Lower lobe of right lung (tissue), 2 donors: Measurements from ENCODE around the gene CDC20. TPM values are rescaled to one million over a fixed set of nuclear protein-coding genes. Genes with fewer than 3 reads are reported as not detected.
A peak's percentile ranks its signal among the peaks of the same experiment; 100 is the strongest.
"Not testable (repeated sequence)": the region's sequence is repeated elsewhere in the genome, so short reads cannot be mapped to it uniquely, and the experiment has no call there.

Source experiments
- ATAC-seq, 2 donors: fragments of 200-7000 bp; cut with Tn5 transposase; one replicate each; pipeline ENCODE4 v1.9.1; 2020 to 2022; ENCODE audit warnings: mild to moderate bottlenecking in 2 of 2, moderate library complexity in 2 of 2
- DNase-seq: peaks from one replicate; pipeline ENCODE4 v3.0.0-alpha.2; 2020
- H3K27ac ChIP-seq: fragments of 200-600 bp; one replicate; pipeline ENCODE4 v1.8.0; 2022
- H3K27me3 ChIP-seq: fragments of 200-600 bp; one replicate; pipeline ENCODE4 v1.8.0; 2022; ENCODE audit warnings: low read depth
- H3K36me3 ChIP-seq: fragments of 200-600 bp; one replicate; pipeline ENCODE4 v1.8.0; 2022; ENCODE audit warnings: mild to moderate bottlenecking
- H3K4me1 ChIP-seq: fragments of 200-600 bp; one replicate; pipeline ENCODE4 v1.8.0; 2022
- H3K4me3 ChIP-seq: fragments of 200-600 bp; one replicate; pipeline ENCODE4 v1.8.0; 2022; ENCODE audit warnings: mild to moderate bottlenecking
- H3K9me3 ChIP-seq: fragments of 200-600 bp; one replicate; pipeline ENCODE4 v1.8.0; 2022
- intact Hi-C: fragments of 100-400 bp; cut with DNase I; formaldehyde crosslinking; loops from one replicate; pipeline ENCODE4 v1.11.0; 2022
- total RNA-seq: library from RNA; stranded (reverse); fragmentation: NEBNext Ultra II Directional; extraction: Animal tissue kit (Norgen Biotek cat#: 25700); gene quantifications from one replicate; pipeline ENCODE4 v1.2.1, GENCODE V29; 2021
- TF ChIP-seq, protein P1 (sequence below): fragments of 200-600 bp; IDR thresholded peaks from one replicate; pipeline ENCODE4 v1.8.0; 2022; ENCODE audit warnings: antibody characterized with exemption, mild to moderate bottlenecking
- donor health status: DM: no; HTN: yes; CAD: no; lungs with severe emphysema.

CDC20 gene
- total RNA-seq, 1 donor from 2014 or later, result 2.4 TPM

GRCh38 chr1:43366179-43366578, 7.4 kb downstream of the CDC20 start:
- peak; percentile 72 for DNase-seq
- intact Hi-C loops, result no loop called here
- Histone ChIP-seq H3K27ac (peak overlapping the region; percentile 95), H3K9me3 (no peaks in the 10 kb centered on the region), H3K4me3 (peak overlapping the region; percentile 87), H3K4me1 (peaks cover 35% of the 10 kb centered on the region), H3K27me3 (no peaks in the 10 kb centered on the region), H3K36me3 (peaks cover 44% of the 10 kb centered on the region)
- TF ChIP-seq, protein P1, sequence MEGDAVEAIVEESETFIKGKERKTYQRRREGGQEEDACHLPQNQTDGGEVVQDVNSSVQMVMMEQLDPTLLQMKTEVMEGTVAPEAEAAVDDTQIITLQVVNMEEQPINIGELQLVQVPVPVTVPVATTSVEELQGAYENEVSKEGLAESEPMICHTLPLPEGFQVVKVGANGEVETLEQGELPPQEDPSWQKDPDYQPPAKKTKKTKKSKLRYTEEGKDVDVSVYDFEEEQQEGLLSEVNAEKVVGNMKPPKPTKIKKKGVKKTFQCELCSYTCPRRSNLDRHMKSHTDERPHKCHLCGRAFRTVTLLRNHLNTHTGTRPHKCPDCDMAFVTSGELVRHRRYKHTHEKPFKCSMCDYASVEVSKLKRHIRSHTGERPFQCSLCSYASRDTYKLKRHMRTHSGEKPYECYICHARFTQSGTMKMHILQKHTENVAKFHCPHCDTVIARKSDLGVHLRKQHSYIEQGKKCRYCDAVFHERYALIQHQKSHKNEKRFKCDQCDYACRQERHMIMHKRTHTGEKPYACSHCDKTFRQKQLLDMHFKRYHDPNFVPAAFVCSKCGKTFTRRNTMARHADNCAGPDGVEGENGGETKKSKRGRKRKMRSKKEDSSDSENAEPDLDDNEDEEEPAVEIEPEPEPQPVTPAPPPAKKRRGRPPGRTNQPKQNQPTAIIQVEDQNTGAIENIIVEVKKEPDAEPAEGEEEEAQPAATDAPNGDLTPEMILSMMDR, result no peak
- ATAC-seq, result peak; percentile 12 to 43

DNA sequence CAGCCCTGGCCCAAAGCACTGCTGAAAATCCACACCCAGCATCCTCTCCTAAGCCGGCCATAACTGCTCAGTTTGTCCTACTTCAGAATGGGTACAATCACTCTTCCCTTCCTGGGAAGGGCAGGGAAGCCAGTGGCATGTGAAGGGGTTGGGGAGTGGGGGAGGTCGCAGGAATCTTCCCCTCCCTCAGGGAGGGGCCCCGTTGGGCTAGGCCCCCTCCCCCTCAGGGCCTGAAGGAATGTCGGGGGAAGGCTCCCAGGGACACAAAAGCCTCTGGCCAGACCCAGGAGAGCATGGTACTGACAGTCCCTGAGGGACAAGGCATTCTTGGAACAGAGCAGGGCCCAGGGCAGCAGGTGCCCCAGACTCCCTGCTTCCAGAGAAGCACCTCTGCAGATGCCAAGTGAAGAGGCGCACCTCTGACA, 7.8 kb downstream of the CDC20 start:
- Histone ChIP-seq H3K4me3 (peak overlapping the region; percentile 87), H3K27me3 (no peaks in the 10 kb centered on the region), H3K27ac (peak overlapping the region; percentile 95), H3K36me3 (peaks cover 40% of the 10 kb centered on the region), H3K4me1 (peaks cover 35% of the 10 kb centered on the region), H3K9me3 (no peaks in the 10 kb centered on the region)
- DNase-seq (no peak), ATAC-seq (peak in 1 of 2 donors; percentile 1)
- intact Hi-C loops, result no loop called here
- TF ChIP-seq, protein P1, result no peak

GRCh38 chr1:43367026-43367903, 8.5 kb downstream of the CDC20 start:
- Histone ChIP-seq H3K36me3 (peaks cover 33% of the 10 kb centered on the region), H3K27ac (peak overlapping the region; percentile 95), H3K27me3 (no peaks in the 10 kb centered on the region), H3K4me3 (peak overlapping the region; percentile 87), H3K4me1 (peaks cover 35% of the 10 kb centered on the region), H3K9me3 (no peaks in the 10 kb centered on the region)
- intact Hi-C loops, result no loop called here
- DNase-seq, result peak; percentile 58
- TF ChIP-seq, protein P1, result peak; percentile 8
- ATAC-seq, result peak; percentile 83 to 89

- H3K36me3 ChIP-seq, result peaks cover 25% of the 10 kb centered on the region
- peak within 1 kb of the TSS; percentile 95 for H3K27ac ChIP-seq
- ATAC-seq (peak; percentile 96 to 97), DNase-seq (peak; percentile 96)
- H3K4me1 ChIP-seq, result peaks cover 35% of the 10 kb centered on the region
- TF ChIP-seq, protein P1, result no peak
- no peaks in the 10 kb centered on the region for H3K27me3 ChIP-seq
- H3K4me3 ChIP-seq, result peak within 1 kb of the TSS; percentile 87
- intact Hi-C loops, result no loop called here
- H3K9me3 ChIP-seq, result no peaks in the 10 kb centered on the region
Observed at GRCh38 chr1:43367904-43368645, 9.3 kb downstream of the CDC20 start, which contains the start of gene ELOVL1. Gene ELOVL1, minus strand, starts transcription at chr1:43368011. Its CDS starts 2,402 bp downstream, at chr1:43365609.

GRCh38 chr1:43368646-43369020, 9.9 kb downstream of the CDC20 start:
- DNase-seq, result no peak
- Histone ChIP-seq H3K4me3 (peak overlapping the region; percentile 87), H3K9me3 (no peaks in the 10 kb centered on the region), H3K4me1 (peaks cover 35% of the 10 kb centered on the region), H3K27ac (peak overlapping the region; percentile 95), H3K27me3 (no peaks in the 10 kb centered on the region), H3K36me3 (peaks cover 20% of the 10 kb centered on the region)
- intact Hi-C loops, result no loop called here
- TF ChIP-seq, protein P1, result no peak
- ATAC-seq, result no peak

- H3K36me3 ChIP-seq, ATAC-seq, intact Hi-C loops, H3K4me3 ChIP-seq, DNase-seq, H3K9me3 ChIP-seq, H3K27ac ChIP-seq, H3K27me3 ChIP-seq: not testable (repeated sequence)
- H3K4me1 ChIP-seq, result peaks cover 35% of the 10 kb centered on the region
Observed at GRCh38 chr1:43369779-43370178, 11.0 kb downstream of the CDC20 start.
